ENCODE data around the gene HS6ST1. TPM values are rescaled to one million over a fixed set of nuclear protein-coding genes. Genes with fewer than 3 reads are reported as not detected.

Gene HS6ST1
- total and polyA plus RNA-seq, 2 donors (not counting 1 experiment from before 2014, with no cell fraction given), result 7.8 to 22.7 TPM

- Mint-ChIP-seq H3K27ac (no peak overlapping the region), H3K4me3 (no peak overlapping the region), H3K27me3 (no peaks in the 10 kb centered on the region), H3K4me1 (peaks cover 49% of the 10 kb centered on the region), H3K9me3 (ENCODE audit: insufficient read depth) (no peaks in the 10 kb centered on the region)
- Histone ChIP-seq H3K4me1 (ENCODE audit: control insufficient read depth in 2 of 2, insufficient read depth in 2 of 2, low read length in 2 of 2) (peaks cover 10 to 21% of the 10 kb centered on the region in 2 donors), H3K9ac (ENCODE audit: low read length) (no peak overlapping the region), H4K20me1 (ENCODE audit: control insufficient read depth, insufficient read depth, low read length, poor library complexity, severe bottlenecking) (peaks cover 100% of the 10 kb centered on the region), H3K36me3 (replicated peaks in 1 of 2; ENCODE audit: control extremely low read depth in 1 of 2, control insufficient read depth in 1 of 2, extremely low read depth in 1 of 2, insufficient read depth in 2 of 2, low read length in 1 of 2) (peaks cover 0 to 16% of the 10 kb centered on the region in 2 experiments), H3K9me3 (ENCODE audit: control extremely low read depth in 1 of 3, control insufficient read depth in 2 of 3, insufficient read depth in 1 of 3, low read length in 2 of 3) (no peaks in the 10 kb centered on the region), H3K4me2 (replicated peaks; ENCODE audit: low read depth, low read length, poor library complexity, severe bottlenecking) (no peak overlapping the region), H3K27me3 (replicated peaks in 1 of 4; ENCODE audit: control extremely low read depth in 1 of 4, control insufficient read depth in 3 of 4, insufficient read depth in 4 of 4, low read length in 3 of 4) (no peaks in the 10 kb centered on the region), H3K4me3 (ENCODE audit: control extremely low read depth in 1 of 5, extremely low read depth in 1 of 5, insufficient read depth in 1 of 5, low read depth in 2 of 5, low read length in 4 of 5) (no peak overlapping the region), H3K79me2 (ENCODE audit: control insufficient read depth, insufficient read depth, low read length) (peaks cover 99% of the 10 kb centered on the region), H2AFZ (ENCODE audit: insufficient read depth, low read depth, low read length, poor library complexity, severe bottlenecking) (no peak overlapping the region), H3K27ac (ENCODE audit: low read length in 2 of 2) (no peak overlapping the region)
- TF ChIP-seq EZH2 (IDR thresholded peaks at IDR 0.05; ENCODE audit: borderline replicate concordance, insufficient read depth, low read depth, low read length, poor library complexity, severe bottlenecking) (no peak), CTCF (IDR thresholded peaks at IDR 0.05) (no peak)
- intact Hi-C loops (cut with micrococcal nuclease), result loop anchor here (10.0 kb wide), 1 partner anchor 1873 kb away; the partner anchor contains the start of genes MZT2B and SMPD4
- ChIA-PET CTCF (no interaction called here), POLR2A (no interaction called here)
- DNase-seq (no peak), ATAC-seq (ENCODE audit: low read depth) (no peak)
- 98% methylated on average over 11 of the region's 11 CpGs for WGBS (ENCODE audit: insufficient coverage)
These were observed 6.8 kb downstream of the HS6ST1 start for GRCh38 chr2:128311755-128312341.

GRCh38 chr2:128311216-128311754 lies 7.4 kb downstream of the HS6ST1 start:
- H3K27me3 Mint-ChIP-seq, result no peaks in the 10 kb centered on the region
- no peak overlapping the region for H3K4me2 ChIP-seq (replicated peaks; ENCODE audit: low read depth, low read length, poor library complexity, severe bottlenecking)
- peaks cover 4 to 16% of the 10 kb centered on the region in 2 donors for H3K4me1 ChIP-seq (ENCODE audit: control insufficient read depth in 2 of 2, insufficient read depth in 2 of 2, low read length in 2 of 2)
- intact Hi-C loops (cut with micrococcal nuclease), result loop anchor here (10.0 kb wide), 1 partner anchor 1874 kb away; the partner anchor contains the start of genes MZT2B and SMPD4
- peaks cover 99% of the 10 kb centered on the region for H3K79me2 ChIP-seq (ENCODE audit: control insufficient read depth, insufficient read depth, low read length)
- no peak overlapping the region for H3K4me3 ChIP-seq (ENCODE audit: control extremely low read depth in 1 of 5, extremely low read depth in 1 of 5, insufficient read depth in 1 of 5, low read depth in 2 of 5, low read length in 4 of 5)
- peaks cover 47% of the 10 kb centered on the region for H3K4me1 Mint-ChIP-seq
- H3K9me3 Mint-ChIP-seq (ENCODE audit: insufficient read depth), result no peaks in the 10 kb centered on the region
- no peak for ATAC-seq (ENCODE audit: low read depth)
- H3K36me3 ChIP-seq (replicated peaks in 1 of 2; ENCODE audit: control extremely low read depth in 1 of 2, control insufficient read depth in 1 of 2, extremely low read depth in 1 of 2, insufficient read depth in 2 of 2, low read length in 1 of 2), result peaks cover 0 to 14% of the 10 kb centered on the region in 2 experiments
- no peak overlapping the region for H3K4me3 Mint-ChIP-seq
- ChIA-PET POLR2A (no interaction called here), CTCF (no interaction called here)
- H3K9me3 ChIP-seq (ENCODE audit: control extremely low read depth in 1 of 3, control insufficient read depth in 2 of 3, insufficient read depth in 1 of 3, low read length in 2 of 3), result no peaks in the 10 kb centered on the region
- WGBS (ENCODE audit: insufficient coverage), result 97% methylated on average over 6 of the region's 7 CpGs
- H3K27ac Mint-ChIP-seq, result no peak overlapping the region
- H3K9ac ChIP-seq (ENCODE audit: low read length), result no peak overlapping the region
- no peak for DNase-seq
- TF ChIP-seq CTCF (IDR thresholded peaks at IDR 0.05) (no peak), EZH2 (IDR thresholded peaks at IDR 0.05; ENCODE audit: borderline replicate concordance, insufficient read depth, low read depth, low read length, poor library complexity, severe bottlenecking) (no peak)
- no peaks in the 10 kb centered on the region for H3K27me3 ChIP-seq (replicated peaks in 1 of 4; ENCODE audit: control extremely low read depth in 1 of 4, control insufficient read depth in 3 of 4, insufficient read depth in 4 of 4, low read length in 3 of 4)
- no peak overlapping the region for H3K27ac ChIP-seq (ENCODE audit: low read length in 2 of 2)
- H4K20me1 ChIP-seq (ENCODE audit: control insufficient read depth, insufficient read depth, low read length, poor library complexity, severe bottlenecking), result peaks cover 100% of the 10 kb centered on the region
- H2AFZ ChIP-seq (ENCODE audit: insufficient read depth, low read depth, low read length, poor library complexity, severe bottlenecking), result no peak overlapping the region

All from B cell (primary cell).